ENCODE data around the gene FOXP1. TPM values are rescaled to one million over a fixed set of nuclear protein-coding genes. Genes with fewer than 3 reads are reported as not detected.
"Not testable (repeated sequence)": the region's sequence is repeated elsewhere in the genome, so short reads cannot be mapped to it uniquely, and the experiment has no call there.

Gene FOXP1
- total and polyA plus RNA-seq, 3 experiments from 2014 or later = 142 to 185 (median 147) TPM

DNA sequence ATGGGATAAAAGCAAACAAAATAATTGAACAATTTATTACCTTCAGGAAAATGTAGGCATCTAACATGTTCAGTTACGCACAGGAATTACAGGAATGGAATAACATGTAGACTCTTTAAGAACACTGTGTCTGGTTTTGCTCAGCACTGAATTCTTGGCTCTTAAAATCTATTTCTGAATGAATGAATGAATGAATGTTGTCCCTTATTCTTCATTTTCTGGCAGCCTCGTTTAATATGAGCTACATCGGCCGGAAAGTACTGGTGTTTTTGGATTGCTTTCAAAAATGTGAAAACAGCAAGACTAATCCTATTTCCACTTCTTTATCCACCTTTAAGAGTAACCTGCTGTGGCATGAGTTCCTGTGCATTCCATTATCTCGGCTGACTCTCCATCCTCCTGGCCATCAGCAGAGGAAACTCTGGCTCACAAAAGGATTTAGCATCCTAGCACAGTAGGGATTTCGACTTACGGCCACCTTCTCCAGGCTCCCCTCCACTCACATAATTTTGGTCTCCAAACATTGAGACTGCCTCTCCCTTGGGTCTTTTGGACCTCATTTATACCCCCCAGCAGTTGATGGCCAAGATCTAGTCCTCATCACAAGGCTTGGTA lies 145.3 kb downstream of the FOXP1 start:
- POLR2A ChIA-PET = interaction anchor here (0.9 kb wide), 1 partner anchor 8 kb away, joined by 3 read pairs; no protein-coding TSS in a partner anchor
- no peaks in the 10 kb centered on the region for H3K27me3 Mint-ChIP-seq
- no peak overlapping the region for H3K27ac ChIP-seq (ENCODE audit: low read depth, low read length)
- peaks cover 85 to 93% (median 92%) of the 10 kb centered on the region in 3 donors for H3K4me1 Mint-ChIP-seq
- peaks cover 4 to 23% (median 7%) of the 10 kb centered on the region in 3 donors for H3K36me3 Mint-ChIP-seq
- no peaks in the 10 kb centered on the region for H3K9me3 ChIP-seq (ENCODE audit: low read length)
- H3K27me3 ChIP-seq (ENCODE audit: insufficient read depth, low read length, poor library complexity, severe bottlenecking) = no peaks in the 10 kb centered on the region
- DNase-seq = no peak
- no peaks in the 10 kb centered on the region for H3K9me3 Mint-ChIP-seq
- CTCF ChIA-PET = interaction anchor here (0.7 to 1.8 kb wide), 3 partner anchors 10 to 16 kb away, joined by 3 to 10 read pairs (median 3); no protein-coding TSS in a partner anchor
- peaks cover 91% of the 10 kb centered on the region for H3K4me1 ChIP-seq (ENCODE audit: insufficient read depth, low read length)
- peaks cover 9% of the 10 kb centered on the region for H3K36me3 ChIP-seq (ENCODE audit: insufficient read depth, low read length)
- peak overlapping the region; percentile 72 to 98 (median 93) for H3K27ac Mint-ChIP-seq
- no peak overlapping the region for H3K4me3 ChIP-seq (ENCODE audit: low read length)
- peak overlapping the region in 5 of 7 donors; percentile 19 to 59 (median 28) for H3K4me3 Mint-ChIP-seq

DNA sequence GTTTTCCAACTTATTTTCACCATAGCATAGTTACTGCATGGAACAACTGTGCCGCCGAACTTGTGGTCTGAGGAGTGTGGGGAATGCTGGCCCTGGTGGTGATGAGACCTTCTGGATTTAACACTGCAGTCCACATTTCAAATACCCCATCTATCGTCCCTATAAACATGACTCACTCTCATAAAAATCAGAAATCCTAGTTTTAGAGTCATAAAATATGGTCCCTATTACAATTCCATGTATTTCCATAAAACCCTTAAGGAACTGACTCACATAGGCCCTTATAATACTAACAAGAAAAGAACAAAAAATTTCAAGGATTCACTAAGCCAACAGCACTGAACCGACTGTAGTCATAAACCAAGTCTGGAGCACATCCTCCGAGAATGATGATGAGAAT lies 147.2 kb downstream of the FOXP1 start:
- H3K27ac Mint-ChIP-seq = peak overlapping the region in 7 of 8 donors; percentile 50 to 98 (median 83)
- Histone ChIP-seq H3K4me3 (ENCODE audit: low read length) (no peak overlapping the region), H3K9me3 (ENCODE audit: low read length) (no peaks in the 10 kb centered on the region), H3K4me1 (ENCODE audit: insufficient read depth, low read length) (peaks cover 91% of the 10 kb centered on the region), H3K36me3 (ENCODE audit: insufficient read depth, low read length) (peaks cover 9% of the 10 kb centered on the region), H3K27ac (ENCODE audit: low read depth, low read length) (no peak overlapping the region), H3K27me3 (ENCODE audit: insufficient read depth, low read length, poor library complexity, severe bottlenecking) (no peaks in the 10 kb centered on the region)
- H3K4me3 Mint-ChIP-seq = peak overlapping the region in 2 of 7 donors; percentile 11 to 59
- no peaks in the 10 kb centered on the region for H3K9me3 Mint-ChIP-seq
- POLR2A ChIA-PET = no interaction called here
- no peaks in the 10 kb centered on the region for H3K27me3 Mint-ChIP-seq
- peaks cover 87 to 93% (median 93%) of the 10 kb centered on the region in 3 donors for H3K4me1 Mint-ChIP-seq
- CTCF ChIA-PET = no interaction called here
- peaks cover 4 to 22% (median 4%) of the 10 kb centered on the region in 3 donors for H3K36me3 Mint-ChIP-seq
- no peak for DNase-seq

DNA sequence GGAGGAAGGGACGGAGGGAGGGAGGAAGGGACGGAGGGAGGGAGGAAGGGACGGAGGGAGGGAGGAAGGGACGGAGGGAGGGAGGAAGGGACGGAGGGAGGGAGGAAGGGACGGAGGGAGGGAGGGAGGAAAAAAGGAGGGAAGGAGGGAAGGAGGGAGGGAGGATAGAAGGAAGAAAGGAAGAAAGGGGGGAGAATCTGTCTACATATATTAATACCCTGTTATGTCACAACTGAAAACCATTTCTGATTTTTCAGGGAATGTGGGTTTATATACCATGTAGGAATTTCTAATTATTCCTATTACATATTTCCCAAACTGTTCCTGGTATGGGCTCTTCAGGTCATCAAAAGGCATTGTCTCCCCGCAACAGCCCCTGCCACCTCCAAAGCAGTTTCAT lies 147.7 kb downstream of the FOXP1 start:
- DNase-seq; H3K4me3 Mint-ChIP-seq; H3K9me3 Mint-ChIP-seq; H3K27me3 ChIP-seq (ENCODE audit: insufficient read depth, low read length, poor library complexity, severe bottlenecking); POLR2A ChIA-PET; CTCF ChIA-PET; H3K36me3 ChIP-seq (ENCODE audit: insufficient read depth, low read length); H3K9me3 ChIP-seq (ENCODE audit: low read length); H3K4me3 ChIP-seq (ENCODE audit: low read length); H3K27me3 Mint-ChIP-seq; H3K27ac ChIP-seq (ENCODE audit: low read depth, low read length): not testable (repeated sequence)
- Mint-ChIP-seq H3K27ac (peak overlapping the region in 6 of 8 donors; percentile 29 to 98 (median 89)), H3K36me3 (peaks cover 4 to 22% (median 4%) of the 10 kb centered on the region in 3 donors), H3K4me1 (peaks cover 87 to 93% (median 93%) of the 10 kb centered on the region in 3 donors)
- peaks cover 91% of the 10 kb centered on the region for H3K4me1 ChIP-seq (ENCODE audit: insufficient read depth, low read length)

DNA sequence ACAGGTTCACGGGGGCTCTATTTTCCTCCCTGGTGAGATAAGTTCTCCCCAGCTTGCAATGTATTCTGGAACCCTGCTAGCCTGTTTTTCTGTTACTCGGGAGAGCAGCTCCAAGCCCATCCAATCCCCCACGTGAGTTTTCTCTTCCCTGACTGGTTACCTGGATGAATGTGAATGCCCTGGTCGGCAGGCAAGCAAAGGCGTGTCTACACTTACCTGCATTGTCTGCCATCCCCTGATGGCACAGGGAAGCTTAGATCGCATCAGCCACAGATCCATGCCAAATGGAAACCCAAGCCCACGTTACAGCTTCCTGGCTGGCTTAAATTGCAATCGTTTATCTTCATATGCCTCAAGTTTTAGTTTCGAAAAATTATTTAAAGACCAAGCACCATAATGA lies 149.9 kb downstream of the FOXP1 start:
- CTCF ChIA-PET = interaction anchor here (1.2 kb wide), 1 partner anchor 9 kb away, joined by 3 read pairs; no protein-coding TSS in a partner anchor
- no peaks in the 10 kb centered on the region for H3K27me3 ChIP-seq (ENCODE audit: insufficient read depth, low read length, poor library complexity, severe bottlenecking)
- no peak overlapping the region for H3K27ac ChIP-seq (ENCODE audit: low read depth, low read length)
- no peaks in the 10 kb centered on the region for H3K9me3 Mint-ChIP-seq
- H3K27me3 Mint-ChIP-seq = no peaks in the 10 kb centered on the region
- H3K4me1 ChIP-seq (ENCODE audit: insufficient read depth, low read length) = peaks cover 88% of the 10 kb centered on the region
- H3K27ac Mint-ChIP-seq = peak overlapping the region in 7 of 8 donors; percentile 32 to 89 (median 81)
- POLR2A ChIA-PET = no interaction called here
- peaks cover 78 to 91% (median 89%) of the 10 kb centered on the region in 3 donors for H3K4me1 Mint-ChIP-seq
- H3K36me3 ChIP-seq (ENCODE audit: insufficient read depth, low read length) = peaks cover 9% of the 10 kb centered on the region
- peak overlapping the region in 2 of 7 donors; percentile 9 to 42 for H3K4me3 Mint-ChIP-seq
- no peak overlapping the region for H3K4me3 ChIP-seq (ENCODE audit: low read length)
- no peaks in the 10 kb centered on the region for H3K9me3 ChIP-seq (ENCODE audit: low read length)
- H3K36me3 Mint-ChIP-seq = peaks cover 4 to 30% (median 7%) of the 10 kb centered on the region in 3 donors
- no peak for DNase-seq

DNA sequence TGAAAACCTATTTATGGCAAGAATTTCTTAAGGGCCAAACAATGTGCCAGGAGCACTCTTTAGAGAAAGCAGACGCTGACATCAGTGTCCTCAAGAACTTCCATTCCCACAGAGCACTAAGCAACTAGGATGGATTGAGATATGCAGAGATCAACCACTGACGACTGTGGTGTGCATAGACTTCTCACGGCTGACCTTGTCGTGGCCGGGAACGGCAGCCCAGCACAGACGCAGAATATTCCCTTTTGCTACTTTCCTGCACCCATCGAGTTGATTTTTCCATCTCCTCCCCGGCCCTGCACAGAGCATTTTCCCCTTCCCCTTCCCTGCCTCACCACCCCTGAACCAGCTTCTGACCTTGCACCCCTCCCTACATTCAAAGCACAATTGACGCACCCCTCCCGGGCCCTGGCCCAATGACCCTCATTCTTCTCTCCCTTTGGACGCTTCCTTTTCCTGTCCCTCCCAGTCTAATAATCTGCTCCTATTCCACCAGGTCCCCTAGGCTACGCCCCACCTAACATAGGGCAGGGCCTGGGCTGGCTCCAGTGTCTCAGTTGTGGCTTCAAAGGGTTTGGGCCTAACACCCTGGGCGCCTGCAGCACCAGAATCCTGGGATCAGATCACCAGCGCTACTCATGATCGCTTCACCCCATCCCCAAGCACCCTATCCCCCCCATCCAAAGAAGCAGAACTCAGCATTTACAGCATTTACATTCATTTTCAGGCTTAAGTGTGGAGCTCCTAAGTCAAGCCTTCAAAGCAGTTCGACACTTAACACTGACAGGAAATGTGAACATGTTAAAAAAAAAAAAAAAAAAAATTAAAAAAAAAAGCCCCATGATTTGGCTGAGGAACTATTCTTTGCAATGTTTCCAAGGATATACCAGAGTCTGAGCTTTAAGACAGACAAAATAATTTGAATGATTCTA lies 151.2 kb downstream of the FOXP1 start:
- Mint-ChIP-seq H3K27ac (peak overlapping the region; percentile 26 to 94 (median 84)), H3K27me3 (no peaks in the 10 kb centered on the region), H3K4me1 (peaks cover 75 to 91% (median 89%) of the 10 kb centered on the region in 3 donors), H3K36me3 (peaks cover 8 to 29% (median 10%) of the 10 kb centered on the region in 3 donors), H3K4me3 (peak overlapping the region; percentile 7 to 67 (median 55)), H3K9me3 (no peaks in the 10 kb centered on the region)
- ChIA-PET POLR2A (interaction anchor here (0.6 to 1.4 kb wide), 4 partner anchors 8 to 57 kb away, joined by 3 to 5 read pairs (median 4); no protein-coding TSS in a partner anchor), CTCF (interaction anchor here (1.0 to 1.7 kb wide), 3 partner anchors 10 to 22 kb away, joined by 3 to 7 read pairs (median 3); no protein-coding TSS in a partner anchor)
- H3K36me3 ChIP-seq (ENCODE audit: insufficient read depth, low read length) = peaks cover 9% of the 10 kb centered on the region
- DNase-seq = peak in 2 of 5 donors; percentile 25 to 60
- H3K27me3 ChIP-seq (ENCODE audit: insufficient read depth, low read length, poor library complexity, severe bottlenecking) = no peaks in the 10 kb centered on the region
- H3K9me3 ChIP-seq (ENCODE audit: low read length) = no peaks in the 10 kb centered on the region
- H3K27ac ChIP-seq (ENCODE audit: low read depth, low read length) = no peak overlapping the region
- H3K4me3 ChIP-seq (ENCODE audit: low read length) = no peak overlapping the region
- H3K4me1 ChIP-seq (ENCODE audit: insufficient read depth, low read length) = peaks cover 86% of the 10 kb centered on the region

DNA sequence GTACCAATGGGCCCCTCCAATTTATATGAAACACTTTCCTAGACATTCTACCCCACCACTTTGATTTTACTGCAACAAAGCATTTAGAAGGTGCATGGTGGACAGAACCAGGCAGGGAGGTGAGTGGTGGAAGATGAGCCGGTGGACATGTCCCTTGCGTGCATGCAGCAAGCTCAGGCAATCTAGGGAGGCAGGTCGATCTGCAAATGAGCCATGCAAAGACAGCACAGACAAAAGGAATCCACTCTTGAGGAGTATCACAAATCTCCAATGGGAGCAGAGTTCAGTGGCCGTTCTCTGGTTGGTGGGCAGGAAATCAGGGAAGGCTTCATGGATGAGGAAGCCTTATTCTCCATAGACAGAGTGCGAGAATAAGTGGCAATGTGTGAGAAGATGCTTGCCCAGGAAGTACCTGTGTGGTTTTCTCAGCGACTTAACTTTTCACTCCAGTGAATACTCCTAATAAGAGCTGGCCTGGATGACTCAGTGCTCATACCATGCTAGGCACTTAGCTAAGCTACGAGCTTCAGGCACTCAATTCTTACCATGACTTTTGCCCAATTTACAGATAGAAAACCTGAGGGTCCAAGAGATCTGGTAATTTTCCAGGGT lies 152.5 kb downstream of the FOXP1 start:
- POLR2A ChIA-PET = interaction anchor here (0.9 kb wide), 1 partner anchor 9 kb away, joined by 3 read pairs; no protein-coding TSS in a partner anchor
- CTCF ChIA-PET = interaction anchor here (1.7 kb wide), 1 partner anchor 9 kb away, joined by 7 read pairs; no protein-coding TSS in a partner anchor
- H3K4me3 Mint-ChIP-seq = peak overlapping the region in 4 of 7 donors; percentile 2 to 51 (median 26)

DNA sequence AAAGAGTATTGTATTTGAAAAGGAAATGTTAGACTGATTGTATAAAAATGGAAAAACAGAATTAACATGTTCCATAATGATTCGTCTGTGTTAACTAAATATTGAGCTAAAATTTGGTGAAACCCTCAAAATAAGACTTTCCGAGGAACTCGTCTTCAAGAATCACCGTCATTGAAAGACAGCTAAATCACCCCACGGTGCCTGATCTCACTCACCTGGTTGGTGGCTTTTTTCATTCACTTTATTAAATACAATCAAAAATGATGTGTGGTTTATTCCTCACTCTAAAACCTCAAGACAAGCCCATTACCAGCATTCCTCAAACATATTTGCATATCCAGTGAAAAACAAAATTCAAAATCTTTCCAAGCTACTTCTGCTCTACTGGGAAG lies 153.9 kb downstream of the FOXP1 start:
- peaks cover 13 to 32% (median 15%) of the 10 kb centered on the region in 3 donors for H3K36me3 Mint-ChIP-seq
- Histone ChIP-seq H3K27ac (ENCODE audit: low read depth, low read length) (no peak overlapping the region), H3K9me3 (ENCODE audit: low read length) (no peaks in the 10 kb centered on the region), H3K4me3 (ENCODE audit: low read length) (no peak overlapping the region), H3K4me1 (ENCODE audit: insufficient read depth, low read length) (peaks cover 86% of the 10 kb centered on the region), H3K36me3 (ENCODE audit: insufficient read depth, low read length) (no peaks in the 10 kb centered on the region), H3K27me3 (ENCODE audit: insufficient read depth, low read length, poor library complexity, severe bottlenecking) (no peaks in the 10 kb centered on the region)
- peaks cover 73 to 96% (median 95%) of the 10 kb centered on the region in 3 donors for H3K4me1 Mint-ChIP-seq
- H3K27me3 Mint-ChIP-seq = no peaks in the 10 kb centered on the region
- no peak overlapping the region for H3K4me3 Mint-ChIP-seq
- ChIA-PET POLR2A (interaction anchor here (1.1 kb wide), 1 partner anchor 9 kb away, joined by 3 read pairs; no protein-coding TSS in a partner anchor), CTCF (interaction anchor here (0.9 to 1.6 kb wide), 3 partner anchors 10 to 68 kb away, joined by 3 read pairs; no protein-coding TSS in a partner anchor)
- H3K27ac Mint-ChIP-seq = peak overlapping the region in 3 of 8 donors; percentile 27 to 54 (median 51)
- no peaks in the 10 kb centered on the region for H3K9me3 Mint-ChIP-seq
- DNase-seq = no peak

More for the DNA sequence above, 152.5 kb downstream of the FOXP1 start:
- DNase-seq = no peak
- no peak overlapping the region for H3K27ac ChIP-seq (ENCODE audit: low read depth, low read length)
- peaks cover 77% of the 10 kb centered on the region for H3K4me1 ChIP-seq (ENCODE audit: insufficient read depth, low read length)
- H3K4me1 Mint-ChIP-seq = peaks cover 70 to 89% (median 88%) of the 10 kb centered on the region in 3 donors
- no peaks in the 10 kb centered on the region for H3K27me3 Mint-ChIP-seq
- H3K9me3 ChIP-seq (ENCODE audit: low read length) = no peaks in the 10 kb centered on the region
- peaks cover 10 to 25% (median 10%) of the 10 kb centered on the region in 3 donors for H3K36me3 Mint-ChIP-seq
- H3K36me3 ChIP-seq (ENCODE audit: insufficient read depth, low read length) = no peaks in the 10 kb centered on the region
- peak overlapping the region; percentile 3 to 86 (median 57) for H3K27ac Mint-ChIP-seq
- H3K27me3 ChIP-seq (ENCODE audit: insufficient read depth, low read length, poor library complexity, severe bottlenecking) = no peaks in the 10 kb centered on the region
- no peaks in the 10 kb centered on the region for H3K9me3 Mint-ChIP-seq
- H3K4me3 ChIP-seq (ENCODE audit: low read length) = peak overlapping the region; percentile 9

Data from CD8-positive, alpha-beta memory T cell (primary cell).